Cardiac muscle cell (in vitro differentiated cells and primary cell): ENCODE measurements around the gene MBP. TPM values are rescaled to one million over a fixed set of nuclear protein-coding genes. Genes with fewer than 3 reads are reported as not detected.
A peak's percentile ranks its signal among the peaks of the same experiment; 100 is the strongest.

Source experiments
- DNase-seq, 2 donors: peaks; one replicate each; pipeline versions ENCODE4 v3.0.0 to v3.0.0-alpha.2; 2010 to 2017; ENCODE audit warnings: low read depth in 1 of 2, low spot score in 1 of 2
- H3K27ac ChIP-seq: fragments of 200-600 bp; sonication (generic); 2 replicates; pipeline ENCODE4 v1.5.1; 2016
- H3K27me3 ChIP-seq: fragments of 200-600 bp; sonication (generic); 2 replicates; pipeline ENCODE4 v1.6.0; 2016; ENCODE audit warnings: control low read depth
- H3K36me3 ChIP-seq: fragments of 200-600 bp; sonication (generic); 2 replicates; pipeline ENCODE4 v1.5.1; 2016; ENCODE audit warnings: control low read depth
- H3K4me1 ChIP-seq: fragments of 200-600 bp; sonication (generic); 2 replicates; pipeline ENCODE4 v1.8.1; 2017; ENCODE audit warnings: low read depth, mild to moderate bottlenecking, mixed run types
- H3K4me3 ChIP-seq: fragments of 200-600 bp; sonication (generic); 2 replicates; pipeline ENCODE4 v1.5.1; 2016; ENCODE audit warnings: mild to moderate bottlenecking
- H3K9me3 ChIP-seq: fragments of 200-600 bp; sonication (generic); 2 replicates; pipeline ENCODE4 v1.5.1; 2017; ENCODE audit warnings: low read depth, mild to moderate bottlenecking, control low read depth
- CTCF ChIP-seq: IDR thresholded peaks from 2 replicates; pipeline ENCODE4 v1.5.1; 2012; ENCODE audit warnings: low read depth, mild to moderate bottlenecking, low read length
- polyA plus RNA-seq: library from polyadenylated mRNA; unstranded; fragments of >200 nt; fragmentation: Nextera tagmentation; extraction: Ambion mirVana; gene quantifications from 2 replicates; pipeline ENCODE4 v1.2.1, GENCODE V29; 2016
- total RNA-seq: library from RNA; depleted of rRNA; stranded (reverse); fragments of >200 nt; gene quantifications from 2 replicates; pipeline ENCODE4 v1.2.3, GENCODE V29; 2016

Gene MBP
- total and polyA plus RNA-seq, 2 experiments from 2014 or later: 0.32 to 0.42 TPM

GRCh38 chr18:76983613-76984051 lies 149.0 kb downstream of the MBP start:
- H3K27ac ChIP-seq: no peak overlapping the region
- H3K36me3 ChIP-seq: no peaks in the 10 kb centered on the region
- H3K9me3 ChIP-seq: no peaks in the 10 kb centered on the region
- no peak overlapping the region for H3K4me3 ChIP-seq
- DNase-seq: no peak
- no peaks in the 10 kb centered on the region for H3K4me1 ChIP-seq
- no peaks in the 10 kb centered on the region for H3K27me3 ChIP-seq
- no peak for TF ChIP-seq CTCF

- TF ChIP-seq CTCF: peak; percentile 96
- Histone ChIP-seq H3K36me3 (no peaks in the 10 kb centered on the region), H3K4me3 (no peak overlapping the region), H3K9me3 (no peaks in the 10 kb centered on the region), H3K27ac (no peak overlapping the region), H3K4me1 (no peaks in the 10 kb centered on the region), H3K27me3 (no peaks in the 10 kb centered on the region)
- DNase-seq: peak; percentile 79 to 80
These were observed 149.6 kb downstream of the MBP start for GRCh38 chr18:76982841-76983583.

- no peaks in the 10 kb centered on the region for H3K9me3 ChIP-seq
- H3K36me3 ChIP-seq: no peaks in the 10 kb centered on the region
- no peak for DNase-seq
These were observed 150.5 kb downstream of the MBP start for GRCh38 chr18:76982038-76982437.

GRCh38 chr18:76981396-76981968 lies 151.1 kb downstream of the MBP start:
- no peak for TF ChIP-seq CTCF
- H3K4me3 ChIP-seq: no peak overlapping the region
- no peak for DNase-seq
- no peaks in the 10 kb centered on the region for H3K27me3 ChIP-seq
- no peaks in the 10 kb centered on the region for H3K4me1 ChIP-seq
- H3K27ac ChIP-seq: no peak overlapping the region
- H3K36me3 ChIP-seq: no peaks in the 10 kb centered on the region
- H3K9me3 ChIP-seq: no peaks in the 10 kb centered on the region

More at GRCh38 chr18:76982038-76982437, 150.5 kb downstream of the MBP start:
- H3K27me3 ChIP-seq: no peaks in the 10 kb centered on the region
- no peaks in the 10 kb centered on the region for H3K4me1 ChIP-seq
- no peak overlapping the region for H3K4me3 ChIP-seq
- H3K27ac ChIP-seq: no peak overlapping the region
- no peak for TF ChIP-seq CTCF

- Histone ChIP-seq H3K36me3 (no peaks in the 10 kb centered on the region), H3K4me1 (no peaks in the 10 kb centered on the region)
- no peak for DNase-seq
These were observed 151.8 kb downstream of the MBP start for GRCh38 chr18:76980663-76981395.

More at GRCh38 chr18:76980663-76981395, 151.8 kb downstream of the MBP start:
- no peaks in the 10 kb centered on the region for H3K9me3 ChIP-seq
- no peak for TF ChIP-seq CTCF
- H3K27ac ChIP-seq: no peak overlapping the region
- no peak overlapping the region for H3K4me3 ChIP-seq
- no peaks in the 10 kb centered on the region for H3K27me3 ChIP-seq
